HG02970 (cell line): Measurements from ENCODE around the gene CAPZA2.
"Not testable (repeated sequence)": the region's sequence is repeated elsewhere in the genome, so short reads cannot be mapped to it uniquely, and the experiment has no call there.

Source experiments
- ATAC-seq: cut with Tn5 transposase; IDR thresholded peaks from one replicate; pipeline ENCODE4 v1.9.1; 2021; ENCODE audit warnings: mild to moderate bottlenecking, moderate library complexity, moderate number of reproducible peaks; ENCODE audit not compliant: unreplicated experiment, low FRiP score

The CAPZA2 gene

DNA sequence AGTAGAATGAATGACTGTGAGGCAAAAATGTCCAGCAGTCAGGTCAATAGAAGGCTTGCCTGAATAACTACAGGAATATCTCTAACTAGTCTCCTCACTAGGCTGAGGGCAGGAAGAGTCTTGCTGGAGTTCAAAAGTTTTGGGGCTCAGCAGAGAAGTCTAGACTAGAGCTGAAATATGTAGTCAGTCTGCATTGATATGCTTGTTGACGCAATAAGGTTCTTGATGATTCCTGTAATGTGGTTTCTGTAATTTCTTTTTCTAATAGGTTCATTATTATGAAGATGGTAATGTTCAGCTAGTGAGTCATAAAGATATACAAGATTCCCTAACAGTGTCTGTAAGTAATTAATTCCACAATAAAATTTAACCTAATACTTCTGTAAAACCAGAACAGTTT is 49.4 kb downstream of the CAPZA2 start:
- ATAC-seq: no peak

DNA sequence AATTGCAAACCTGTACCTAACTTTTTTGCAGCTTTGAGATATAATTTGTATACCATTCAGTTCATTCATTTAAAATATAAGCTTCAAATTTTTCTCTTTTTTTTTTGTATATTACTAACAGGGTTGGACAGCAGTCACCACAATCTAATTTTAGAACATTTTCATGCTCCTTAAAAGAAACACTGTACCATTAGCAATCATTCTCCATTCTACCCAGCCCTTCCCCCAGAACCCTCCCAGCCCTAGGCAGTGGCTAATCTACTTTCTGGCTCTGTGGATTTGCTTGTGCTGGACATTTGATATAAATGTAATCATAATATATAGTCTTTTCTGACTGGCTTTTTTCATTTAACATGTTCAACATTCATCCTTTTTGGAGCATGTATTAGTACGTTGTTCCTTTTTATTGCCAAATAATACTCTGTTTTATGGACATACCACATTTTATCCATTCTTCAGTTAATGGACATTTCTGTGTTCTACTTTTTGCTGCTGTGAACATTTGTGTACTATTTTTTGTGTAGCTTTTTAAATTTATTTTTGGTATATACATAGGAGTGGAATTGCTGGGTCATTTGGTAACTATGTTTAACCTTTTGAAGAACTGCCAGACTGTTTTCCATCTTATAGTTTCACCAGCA is 50.0 kb downstream of the CAPZA2 start:
- no peak for ATAC-seq

DNA sequence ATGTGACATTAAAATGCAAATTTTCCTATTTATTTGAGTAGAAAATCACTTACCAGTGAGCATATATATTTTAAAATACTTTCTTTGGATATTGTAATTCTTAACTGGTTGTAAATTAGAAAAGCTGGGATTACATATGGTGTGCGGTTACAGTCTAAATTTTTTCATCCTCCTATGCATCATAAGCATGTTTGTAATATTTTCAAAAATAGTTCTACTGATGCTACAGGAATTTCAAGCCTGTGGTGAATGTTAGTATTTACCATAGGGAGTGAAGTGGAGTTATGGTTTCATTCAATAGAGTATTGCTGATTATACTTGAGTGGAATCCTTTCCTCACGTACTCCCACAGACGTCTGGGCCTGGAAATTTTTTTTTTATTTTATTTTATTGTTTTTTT is 56.3 kb downstream of the CAPZA2 start:
- no peak for ATAC-seq

DNA sequence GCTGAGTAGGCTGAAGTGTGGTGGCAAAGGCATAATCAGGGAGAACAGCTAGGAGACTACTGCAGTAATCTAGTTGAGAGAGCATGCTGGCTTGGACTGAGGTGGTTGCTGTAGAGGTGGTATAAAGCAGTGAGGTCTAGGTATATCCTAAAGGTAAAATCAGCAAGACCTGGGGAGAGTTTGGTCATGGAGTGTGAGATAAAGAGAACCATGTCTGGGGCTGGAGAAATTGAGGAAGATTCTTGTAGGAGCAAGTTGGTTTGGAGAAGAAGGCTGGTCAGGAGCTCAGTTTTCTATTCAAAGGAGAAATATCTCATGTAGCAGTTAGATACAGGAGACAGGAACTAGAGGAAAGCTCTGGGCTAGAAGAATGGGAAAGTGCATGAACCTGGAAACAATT is 58.0 kb downstream of the CAPZA2 start:
- no peak for ATAC-seq

DNA sequence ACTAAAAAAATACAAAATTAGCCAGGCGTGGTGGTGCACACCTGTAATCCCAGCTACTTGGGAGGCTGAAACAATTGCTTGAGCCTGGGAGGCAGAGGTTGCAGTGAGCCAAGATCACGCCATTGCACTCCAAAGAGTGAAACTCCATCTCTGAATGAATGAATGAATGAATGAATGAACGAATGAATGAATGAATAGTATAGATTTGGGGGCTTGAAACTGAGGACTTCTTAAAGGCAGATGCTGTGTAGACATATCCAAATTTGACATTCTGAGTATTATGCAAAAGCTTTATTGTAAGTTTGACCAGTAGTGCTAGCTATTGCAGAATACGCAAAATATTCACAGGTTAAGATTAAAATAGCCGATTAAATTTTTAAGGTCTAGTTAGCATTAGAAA is 60.2 kb downstream of the CAPZA2 start:
- ATAC-seq: no peak

DNA sequence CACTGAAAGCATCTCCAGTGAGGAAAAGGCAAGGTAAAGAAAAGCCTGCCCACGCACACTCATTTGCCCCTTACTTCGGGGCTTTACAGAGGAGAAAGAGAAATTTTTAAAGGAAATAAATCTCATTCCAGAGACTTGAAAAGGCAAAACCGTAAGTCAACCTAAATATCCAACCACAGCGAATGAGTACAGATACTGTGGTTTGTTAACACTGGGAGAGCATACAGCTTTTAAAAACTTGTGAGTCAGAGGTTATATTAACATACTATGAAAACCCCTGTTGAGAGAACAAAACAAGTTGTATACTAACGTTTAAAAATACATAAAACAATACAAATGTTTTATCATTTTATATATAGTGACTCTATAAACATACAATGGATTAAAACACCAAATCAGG is 62.4 kb downstream of the CAPZA2 start:
- ATAC-seq: no peak

DNA sequence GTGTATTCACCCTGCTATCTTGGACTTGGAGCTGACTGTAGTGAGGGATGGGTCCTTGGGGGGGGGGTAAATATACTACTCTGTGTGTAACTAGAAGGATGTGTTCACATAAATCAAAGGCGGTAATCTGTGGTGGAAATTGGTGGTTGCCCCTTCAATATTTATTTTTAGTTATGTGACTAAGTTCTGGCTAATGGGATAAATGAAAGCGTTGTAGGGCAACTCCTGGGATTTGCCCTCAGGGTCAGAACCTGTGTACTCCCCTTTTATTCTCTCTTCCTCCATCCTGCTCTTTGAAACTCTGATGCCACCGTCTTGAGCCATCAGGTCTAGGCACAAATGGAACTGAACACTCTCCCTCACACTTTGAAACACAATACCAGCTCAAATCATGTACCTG is 66.6 kb downstream of the CAPZA2 start:
- ATAC-seq: no peak

DNA sequence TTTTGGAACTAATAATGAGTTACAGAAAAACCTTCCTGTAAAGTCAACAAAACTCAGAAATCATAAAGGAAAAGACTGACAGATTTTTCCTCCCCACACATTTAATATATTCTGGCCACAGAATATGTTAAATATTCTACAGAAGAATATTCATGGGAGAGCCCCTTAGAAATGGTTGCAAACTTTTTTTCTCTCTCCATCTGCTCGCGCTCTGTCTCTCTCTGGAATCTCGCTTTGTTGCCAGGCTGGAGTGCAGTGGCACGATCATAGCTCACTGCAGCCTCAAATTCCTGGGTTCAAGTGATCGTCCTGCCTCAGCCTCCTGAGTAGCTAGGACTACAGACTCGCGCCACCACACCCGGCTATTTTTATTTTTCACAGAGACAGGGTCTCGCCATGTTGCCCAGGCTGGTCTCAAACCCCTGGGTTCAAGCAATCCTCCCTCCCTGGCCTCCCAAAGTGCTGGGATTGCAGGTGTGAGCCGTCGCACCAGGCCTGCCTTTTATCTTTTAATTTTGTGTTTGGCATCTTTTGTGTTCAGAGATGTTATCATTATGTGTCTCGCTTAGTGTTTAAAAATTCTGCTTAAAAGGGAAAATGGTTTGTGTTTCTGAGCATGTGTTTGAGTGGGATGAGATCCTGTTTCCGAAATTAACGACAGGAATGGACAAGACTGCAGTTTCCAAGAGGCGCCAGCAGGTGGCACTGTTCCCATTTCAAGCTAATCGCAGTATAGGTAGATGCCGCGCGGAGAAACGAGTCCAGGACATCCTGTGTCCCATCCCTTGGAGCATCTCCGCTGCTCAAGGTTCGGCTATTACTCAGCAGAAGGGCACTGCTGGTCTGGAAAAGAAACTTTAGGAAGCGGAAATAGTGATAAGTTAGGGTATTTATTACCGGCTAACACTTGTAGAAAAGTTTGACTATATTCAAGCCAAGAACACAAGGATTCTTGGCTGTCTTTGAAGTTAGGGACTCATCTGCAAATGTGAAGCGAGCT is 67.8 kb downstream of the CAPZA2 start:
- no peak for ATAC-seq

DNA sequence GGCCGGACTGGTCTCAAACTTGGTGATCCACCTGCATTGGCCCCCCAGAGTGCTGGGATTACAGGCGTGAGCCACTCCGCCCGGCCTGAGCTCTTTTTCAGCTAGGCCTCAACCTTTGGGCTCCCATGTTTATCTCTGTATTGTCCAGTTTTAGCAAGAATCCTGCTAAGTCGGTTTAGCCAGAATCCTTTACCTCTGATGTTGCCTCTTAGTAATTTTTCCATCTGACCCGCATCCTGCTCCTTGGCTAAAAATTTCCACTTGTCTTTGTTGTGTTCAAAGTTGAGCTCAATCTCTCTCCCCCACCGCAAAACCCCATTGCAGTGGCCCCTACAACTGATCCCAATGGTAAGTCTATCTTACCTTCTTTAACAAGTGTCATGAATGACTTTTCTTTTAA is 70.2 kb downstream of the CAPZA2 start:
- no peak for ATAC-seq

DNA sequence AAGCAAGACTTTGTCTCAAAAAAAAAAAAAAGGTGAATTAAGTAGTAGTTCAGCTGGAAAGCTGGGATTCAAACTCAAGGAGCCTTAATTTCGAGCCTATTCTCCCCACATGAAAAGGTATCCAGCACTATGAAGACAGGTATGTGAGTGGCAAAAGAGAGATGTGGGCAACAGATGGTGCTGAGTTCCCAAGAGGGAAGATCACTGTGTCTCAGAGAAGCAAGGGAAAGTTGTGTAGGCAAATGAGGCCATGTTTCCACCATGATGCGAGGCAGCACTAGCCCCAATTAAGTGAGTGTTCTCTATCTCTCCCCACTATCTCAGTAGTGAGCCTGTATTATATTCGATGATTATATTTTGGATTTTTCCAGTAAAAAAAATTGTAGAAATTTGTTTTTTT is 71.1 kb downstream of the CAPZA2 start:
- ATAC-seq: no peak

DNA sequence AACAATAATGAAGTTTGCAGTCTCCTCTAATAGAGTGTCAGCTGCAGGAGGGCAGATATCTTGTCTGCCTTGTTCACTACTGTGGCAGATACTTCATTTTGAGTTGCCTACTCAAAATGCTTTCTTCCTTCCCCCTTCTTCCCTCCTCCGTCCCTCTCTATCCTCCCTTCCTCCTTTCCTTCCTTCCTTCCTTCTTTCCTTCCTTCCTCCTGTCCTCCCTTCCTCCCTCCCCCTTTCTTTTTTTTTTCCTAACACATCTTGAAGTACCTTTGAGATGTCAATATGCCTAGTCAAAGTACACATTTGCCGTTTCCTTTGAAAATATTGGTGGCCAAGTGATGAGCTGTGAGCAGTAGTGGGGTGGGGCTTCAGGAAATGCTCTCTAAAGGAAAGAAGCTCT is 72.2 kb downstream of the CAPZA2 start:
- no peak for ATAC-seq

DNA sequence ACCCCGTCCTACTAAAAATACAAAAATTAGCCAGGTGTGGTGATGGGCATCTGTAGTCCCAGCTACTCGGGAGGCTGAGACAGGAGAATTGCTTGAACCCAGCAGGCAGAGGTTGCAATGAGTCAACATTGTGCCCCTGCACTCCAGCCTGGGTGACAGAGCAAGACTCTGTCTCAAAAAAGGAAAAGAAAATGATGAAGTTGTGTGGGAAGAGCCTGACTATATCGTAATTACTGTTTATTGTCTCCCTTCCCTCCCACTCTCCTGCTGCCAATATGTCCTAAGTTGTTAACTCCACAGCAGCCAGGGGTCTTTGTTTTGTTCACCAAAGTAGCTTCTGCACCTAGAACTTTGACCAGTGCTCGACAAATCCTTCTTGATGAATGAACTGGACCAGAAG is 74.5 kb downstream of the CAPZA2 start:
- not testable (repeated sequence) for ATAC-seq

DNA sequence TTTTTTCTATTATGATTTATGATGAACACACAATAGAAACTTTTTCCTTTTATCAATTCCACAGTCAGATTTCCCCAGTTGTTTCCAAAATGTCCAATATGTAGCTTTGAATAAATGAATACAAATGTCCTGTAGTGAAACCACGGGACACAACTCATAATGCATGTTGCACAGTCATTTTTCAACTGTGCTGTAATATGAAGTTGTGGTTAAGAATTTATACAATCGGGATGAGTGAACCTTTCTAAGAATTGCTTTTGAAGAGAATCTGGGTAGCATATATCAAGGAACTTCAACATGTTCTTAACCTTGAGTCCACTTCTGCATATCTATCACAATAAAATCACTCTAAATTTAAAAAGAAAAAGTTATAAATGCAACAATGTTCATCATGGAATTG is 76.3 kb downstream of the CAPZA2 start:
- no peak for ATAC-seq

DNA sequence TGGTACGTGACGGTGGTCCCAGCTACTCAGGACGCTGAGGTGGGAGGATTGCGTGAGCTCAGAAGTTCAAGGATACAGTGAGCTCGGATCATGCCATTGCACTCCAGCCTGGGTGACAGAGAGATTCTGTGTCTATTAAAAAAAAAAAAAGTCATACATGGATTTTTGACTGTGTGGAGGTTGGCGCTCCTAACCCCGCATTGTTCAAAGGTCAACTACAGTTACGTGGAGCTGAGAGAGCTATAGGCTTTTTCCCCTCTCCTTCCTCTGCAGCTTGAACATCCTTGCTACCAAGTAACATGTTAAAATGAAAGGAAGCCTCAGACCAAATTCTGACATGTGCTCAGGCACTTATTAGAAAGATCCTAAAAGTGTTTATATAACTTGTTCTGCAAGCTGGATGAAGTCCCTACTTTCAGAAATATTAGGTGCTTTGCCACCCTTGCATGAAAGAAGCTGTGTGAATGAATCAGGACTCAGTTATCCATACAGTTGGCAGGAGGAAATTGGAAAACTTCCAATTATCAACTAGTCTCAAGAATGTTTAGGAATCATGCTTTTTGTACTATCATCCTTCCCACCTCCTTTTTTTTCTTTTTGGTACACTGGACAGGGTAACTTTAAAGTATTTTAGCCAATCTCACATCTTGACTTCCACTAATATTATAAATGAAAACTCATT is 78.4 kb downstream of the CAPZA2 start:
- ATAC-seq: no peak

DNA sequence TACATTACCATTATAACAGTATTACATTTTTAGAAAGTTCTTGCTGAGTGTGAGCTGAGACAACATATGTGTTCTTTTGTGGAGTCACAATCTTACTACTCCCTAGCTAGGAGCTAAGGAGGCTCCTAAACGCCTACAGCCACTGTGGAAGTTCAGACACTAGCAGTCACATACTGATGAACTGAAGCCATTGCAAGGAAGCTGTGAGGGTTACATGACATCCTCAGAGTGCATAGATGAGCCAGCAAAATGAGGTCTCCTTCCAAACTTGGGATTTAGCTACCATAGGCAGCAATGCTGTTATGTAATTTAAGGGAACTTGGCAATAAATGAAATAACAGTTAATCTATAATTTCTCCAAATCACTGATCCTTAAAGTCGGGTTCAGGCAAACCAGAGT is 80.1 kb downstream of the CAPZA2 start:
- ATAC-seq: no peak

DNA sequence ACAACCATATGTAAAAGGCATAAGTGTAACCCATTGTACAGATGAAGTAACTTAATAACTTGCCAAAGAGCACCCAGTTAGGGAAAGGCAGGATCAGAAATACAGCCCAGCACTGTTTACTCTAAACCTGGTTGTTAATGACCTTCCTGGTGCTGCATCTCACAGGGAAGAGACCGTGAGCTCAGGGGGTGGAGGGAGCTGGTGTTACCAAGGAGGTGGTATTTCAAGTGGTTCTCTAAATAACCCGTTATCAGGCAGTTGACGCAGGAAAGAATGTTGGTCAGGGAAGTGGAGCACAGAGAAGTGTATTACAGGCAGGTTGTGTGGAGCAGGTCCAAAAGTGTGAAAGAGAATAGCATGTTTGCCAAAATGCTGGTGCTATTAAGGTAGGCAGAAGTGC is 86.5 kb downstream of the CAPZA2 start:
- no peak for ATAC-seq

DNA sequence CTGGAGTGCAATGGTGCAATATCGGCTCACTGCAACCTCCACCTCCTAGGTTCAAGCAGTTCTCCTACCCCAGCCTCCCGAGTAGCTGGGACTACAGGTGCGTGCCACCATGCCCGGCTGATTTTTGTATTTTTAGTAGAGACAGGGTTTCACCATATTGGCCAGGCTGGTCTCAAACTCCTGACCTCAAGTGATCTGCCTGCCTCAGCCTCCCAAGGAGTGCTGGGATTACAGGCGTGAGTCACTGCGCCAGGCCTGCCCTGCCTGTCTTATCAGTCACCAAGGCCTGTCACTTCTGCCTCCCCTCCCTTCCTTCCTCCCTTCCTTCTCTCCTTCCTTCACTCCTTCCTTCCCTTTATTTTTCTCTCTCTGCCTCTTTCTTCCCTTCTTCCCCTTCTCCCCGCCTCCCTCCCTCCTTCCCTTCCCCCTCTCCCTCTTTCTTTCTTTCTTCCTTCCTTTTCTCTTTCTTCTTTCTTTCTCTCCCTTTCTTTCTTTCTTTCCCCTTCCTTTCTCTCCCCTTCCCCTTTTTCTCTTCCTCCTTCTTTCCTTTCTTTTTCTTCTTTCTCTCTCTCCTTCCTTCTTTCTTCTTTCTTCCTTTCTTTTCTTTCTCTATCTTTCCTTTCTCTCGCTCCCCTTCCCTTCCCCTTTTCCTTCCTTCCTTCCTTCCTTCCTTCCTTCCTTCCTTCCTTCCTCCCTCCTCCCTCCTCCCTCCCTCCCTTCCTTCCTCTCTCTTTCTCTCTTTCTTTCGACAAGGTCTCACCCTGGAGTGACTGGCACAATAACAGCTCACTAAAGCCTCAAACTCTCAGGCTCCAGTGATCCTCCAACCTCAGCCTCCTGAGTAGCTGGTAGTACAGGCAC is 87.8 kb downstream of the CAPZA2 start:
- ATAC-seq: no peak

DNA sequence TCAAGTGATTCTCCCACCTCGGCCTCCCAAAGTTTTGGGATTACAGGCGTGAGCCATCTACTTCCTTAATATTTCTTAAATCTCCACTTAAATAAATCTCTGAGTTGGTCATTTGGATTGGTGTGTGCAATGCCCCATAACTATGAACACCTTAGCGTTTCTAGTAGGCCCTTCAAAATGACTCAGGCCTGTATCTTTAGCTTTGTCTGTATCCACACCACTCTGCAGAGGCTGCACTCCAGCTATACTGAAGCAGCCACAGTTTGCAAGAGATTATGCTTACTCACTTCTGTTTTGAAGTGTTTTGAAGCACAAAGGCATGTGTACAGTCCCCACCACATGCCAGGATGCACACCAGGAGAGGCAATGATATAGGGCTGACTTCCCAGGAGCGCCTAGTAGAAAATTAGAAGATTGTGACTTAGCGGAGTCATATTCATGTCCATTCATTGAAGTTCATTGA is 88.5 kb downstream of the CAPZA2 start:
- no peak for ATAC-seq

DNA sequence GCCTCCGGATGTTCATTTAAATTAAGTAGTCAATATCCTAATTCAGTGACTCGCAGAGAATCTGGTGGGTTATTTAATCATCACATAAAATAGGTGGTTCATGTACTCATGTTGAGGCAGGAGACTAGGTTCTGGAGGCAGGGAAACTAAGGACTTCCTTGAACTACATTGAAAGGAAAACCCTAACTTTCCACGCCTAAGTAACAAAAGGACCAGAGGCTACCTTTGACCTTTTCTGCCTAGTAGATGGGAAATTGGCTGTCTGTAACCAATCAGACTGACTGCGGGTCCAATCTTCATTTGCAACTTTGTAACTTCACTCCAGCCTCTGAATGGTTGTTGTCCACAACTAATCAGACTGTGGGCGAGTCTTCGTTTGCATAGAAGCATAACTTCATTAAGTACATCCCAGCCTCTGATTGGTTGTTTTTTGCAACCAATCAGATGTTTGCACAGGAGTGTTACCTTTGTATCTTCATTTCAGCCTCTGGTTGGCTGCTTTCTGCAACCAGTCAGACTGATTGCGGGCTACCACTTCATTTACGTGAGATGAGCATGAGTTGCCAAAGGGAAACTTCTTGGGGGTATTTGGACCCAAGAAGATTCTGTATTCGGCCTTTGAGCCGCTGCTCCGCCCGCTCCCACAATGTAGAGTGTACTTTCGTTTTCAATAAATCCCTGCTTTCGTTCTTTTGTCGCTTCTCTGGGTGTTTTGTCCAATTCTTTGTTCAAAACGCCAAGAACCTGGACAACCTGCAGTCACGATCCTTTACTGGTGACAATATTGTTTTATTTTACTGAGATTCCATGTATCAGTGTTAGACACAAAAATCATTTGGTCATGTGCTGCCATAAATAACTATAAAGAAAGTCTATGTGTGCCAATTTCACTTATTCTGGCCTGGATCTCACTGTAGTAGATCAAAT is 89.2 kb downstream of the CAPZA2 start:
- no peak for ATAC-seq
